Central memory CD4-positive, alpha-beta T cell (primary cell): Measurements from ENCODE around the gene MARCO.
"Not testable (repeated sequence)": the region's sequence is repeated elsewhere in the genome, so short reads cannot be mapped to it uniquely, and the experiment has no call there.

Source experiments
- DNase-seq: peaks from one replicate; pipeline ENCODE4 v3.0.0; 2022

MARCO gene

DNA sequence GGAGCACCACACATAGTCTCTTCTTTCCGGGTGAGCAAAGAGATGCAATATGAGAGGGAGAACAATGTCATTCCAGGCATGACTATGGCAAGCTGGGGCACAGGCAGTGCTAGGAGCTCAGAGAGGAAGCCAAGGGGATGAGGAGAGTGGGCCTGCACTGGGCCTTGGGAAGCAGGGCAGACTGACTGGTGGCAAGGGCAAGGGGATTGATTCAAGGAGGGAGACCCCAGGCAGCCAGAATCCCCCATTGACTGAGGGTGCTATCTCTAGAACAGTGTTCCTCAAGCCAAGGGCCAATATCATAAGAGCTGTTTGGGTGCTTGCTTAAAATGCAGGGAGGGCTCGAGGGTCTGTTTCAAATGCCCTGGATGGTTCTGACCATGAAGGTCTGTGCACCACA is 36.1 kb downstream of the MARCO start:
- no peak for DNase-seq

DNA sequence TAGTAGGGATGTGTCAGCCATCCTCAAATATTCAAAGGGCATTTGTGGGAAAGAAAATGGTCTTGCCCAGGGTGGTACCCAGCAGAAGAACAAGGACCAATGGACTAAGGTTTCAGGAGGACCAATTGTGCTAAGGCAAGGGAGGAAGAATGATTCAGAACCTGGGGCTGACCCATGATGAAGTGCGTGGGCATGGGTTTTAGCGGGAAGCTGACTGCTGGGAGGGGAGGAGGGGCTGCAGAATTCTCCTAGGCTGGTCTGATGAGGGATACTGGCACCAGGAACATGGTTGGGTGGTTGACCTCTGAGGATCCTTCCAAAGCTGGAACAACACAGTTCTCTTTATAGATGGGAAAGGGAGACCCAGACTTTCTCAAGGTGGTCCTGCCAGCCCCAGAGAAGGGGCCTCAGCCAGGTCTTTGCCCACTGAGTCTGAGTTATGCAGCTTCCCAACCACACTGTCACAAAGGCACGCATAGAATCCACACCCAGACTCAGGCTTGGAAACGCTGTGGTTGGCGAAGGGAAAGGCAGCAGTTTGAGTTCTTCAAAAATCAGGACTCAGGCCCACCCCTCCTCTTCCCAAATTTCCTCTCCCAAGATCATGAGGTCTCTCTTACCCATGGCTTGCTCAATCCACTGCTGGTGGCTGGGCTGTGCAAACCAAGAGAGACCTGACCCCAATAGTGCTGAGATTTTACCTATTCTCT is 37.3 kb downstream of the MARCO start:
- DNase-seq: no peak

DNA sequence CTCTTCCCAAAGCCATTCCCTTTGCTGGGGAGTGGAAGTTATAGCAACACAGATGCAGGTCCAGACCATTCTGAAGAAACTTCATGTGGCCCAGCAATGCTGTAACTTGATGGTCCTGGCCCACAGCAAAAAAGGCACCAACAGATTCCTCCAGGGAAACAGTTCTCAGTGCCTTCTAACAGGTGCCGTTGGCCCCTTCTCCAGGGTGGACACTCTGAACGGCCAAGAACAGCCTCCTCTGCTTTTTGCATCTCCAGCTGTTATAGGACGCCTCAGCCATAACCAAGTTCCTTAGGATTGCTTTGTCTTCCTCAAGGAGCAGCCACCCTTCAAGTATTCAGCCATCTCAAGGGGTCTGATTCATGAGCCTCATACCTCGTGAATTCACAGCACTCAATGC is 38.0 kb downstream of the MARCO start:
- no peak for DNase-seq

DNA sequence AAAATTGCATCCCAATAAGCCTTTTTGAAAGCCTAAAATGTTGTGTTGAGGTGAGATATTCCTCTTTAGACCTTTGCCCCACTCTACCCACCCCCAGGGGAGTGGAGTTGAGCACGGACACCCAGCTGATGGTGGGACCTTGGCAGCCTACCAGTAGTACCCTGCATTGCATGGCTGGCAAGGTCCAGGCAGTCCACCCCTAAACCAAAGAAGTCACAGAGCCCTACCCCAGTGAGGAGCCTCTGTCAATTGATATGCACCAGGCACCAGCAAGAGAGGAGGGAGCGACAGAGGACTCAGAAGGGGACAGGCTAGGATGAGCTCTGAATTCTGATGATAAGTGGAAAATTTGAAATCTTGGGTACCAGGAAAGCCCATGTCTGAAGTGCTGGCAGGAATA is 38.6 kb downstream of the MARCO start:
- DNase-seq: no peak

DNA sequence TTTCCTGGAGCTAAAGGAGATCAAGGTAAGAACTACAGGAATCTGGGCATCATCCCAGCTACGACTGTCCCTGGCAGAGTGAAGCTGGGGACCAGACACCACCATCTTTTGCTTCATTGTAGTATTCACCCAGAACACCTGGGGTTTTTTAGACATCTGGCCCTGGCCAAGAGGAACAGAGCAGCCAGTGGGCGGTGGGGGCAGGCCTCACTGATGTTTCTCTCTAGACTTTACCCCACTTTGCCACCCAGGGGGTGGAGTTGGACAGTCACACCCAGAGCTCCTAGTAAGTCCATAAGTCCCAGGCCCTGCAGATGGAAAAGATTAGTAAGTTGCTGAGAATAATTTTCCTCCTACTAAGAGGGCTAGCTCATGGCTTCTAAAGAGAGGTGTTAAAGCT is 39.6 kb downstream of the MARCO start:
- DNase-seq: no peak

DNA sequence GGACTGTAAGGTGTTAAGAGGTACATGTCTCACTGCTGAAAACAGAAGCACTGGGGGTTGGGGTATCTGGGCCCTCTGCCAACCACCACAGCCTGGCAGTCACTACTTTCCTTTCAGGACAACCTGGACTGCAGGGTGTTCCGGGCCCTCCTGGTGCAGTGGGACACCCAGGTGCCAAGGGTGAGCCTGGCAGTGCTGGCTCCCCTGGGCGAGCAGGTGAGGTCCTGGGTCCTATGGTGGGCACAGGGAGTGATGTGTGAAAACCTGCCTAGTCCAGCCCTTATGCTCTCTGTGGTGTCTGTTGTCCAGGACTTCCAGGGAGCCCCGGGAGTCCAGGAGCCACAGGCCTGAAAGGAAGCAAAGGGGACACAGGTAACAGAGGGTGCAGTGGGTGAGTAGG is 40.0 kb downstream of the MARCO start:
- no peak for DNase-seq

DNA sequence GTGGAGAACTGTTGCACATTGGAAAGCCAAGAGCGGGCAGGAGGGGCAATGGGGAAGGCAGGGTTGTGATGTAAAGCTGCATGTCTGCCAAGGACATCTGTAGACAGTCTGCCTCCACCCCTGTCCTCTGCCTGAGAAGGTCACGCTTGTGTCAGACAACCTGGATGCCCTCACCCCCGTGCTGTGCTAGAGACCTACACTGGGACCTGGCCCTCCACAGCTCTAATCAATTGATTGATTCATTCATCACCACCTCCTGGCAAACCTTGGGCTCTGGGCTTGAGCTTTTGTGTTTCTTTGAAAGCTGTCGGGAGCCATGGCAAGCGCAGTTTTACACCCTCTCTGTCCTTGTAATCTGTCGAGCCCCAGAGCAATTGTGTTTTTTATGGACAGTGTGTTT is 41.1 kb downstream of the MARCO start:
- no peak for DNase-seq

DNA sequence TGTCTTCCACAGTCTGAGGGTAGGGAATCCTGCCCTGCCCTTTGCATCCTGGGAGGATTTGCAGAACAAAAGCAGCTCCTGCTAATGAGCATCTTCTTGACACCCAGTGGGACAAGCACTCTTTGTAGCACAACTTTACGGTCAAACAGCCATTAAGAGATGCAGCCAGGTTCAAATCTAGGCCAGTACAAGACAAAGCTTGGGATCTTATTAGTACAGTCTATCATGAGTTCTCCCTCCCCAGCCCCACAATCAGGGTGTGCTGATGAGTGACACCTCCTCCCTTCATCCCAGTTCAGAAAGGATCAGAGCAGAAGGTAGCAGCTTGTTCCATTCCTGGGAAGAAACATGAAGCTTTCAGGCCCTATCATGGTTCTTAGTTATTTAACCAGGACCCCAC is 41.9 kb downstream of the MARCO start:
- no peak for DNase-seq

DNA sequence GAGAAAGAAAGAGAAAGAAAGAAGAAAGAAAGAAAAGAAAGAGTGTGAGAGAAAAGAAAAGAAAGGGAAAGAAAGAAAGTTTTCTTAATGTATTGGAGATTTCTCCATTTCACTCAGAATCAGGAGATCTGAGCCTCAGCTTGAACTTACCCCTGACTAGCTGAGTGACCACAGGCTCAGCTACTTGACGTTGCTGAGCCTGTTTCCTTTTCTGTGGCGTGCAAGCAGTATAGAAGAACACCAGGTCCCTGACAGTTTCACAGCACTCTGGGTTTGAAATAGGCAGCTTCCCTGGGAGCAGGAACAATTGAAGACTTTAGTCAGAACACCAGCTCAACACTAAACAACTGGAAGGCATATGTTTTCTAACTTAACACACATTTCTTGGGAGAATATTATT is 44.7 kb downstream of the MARCO start:
- no peak for DNase-seq

DNA sequence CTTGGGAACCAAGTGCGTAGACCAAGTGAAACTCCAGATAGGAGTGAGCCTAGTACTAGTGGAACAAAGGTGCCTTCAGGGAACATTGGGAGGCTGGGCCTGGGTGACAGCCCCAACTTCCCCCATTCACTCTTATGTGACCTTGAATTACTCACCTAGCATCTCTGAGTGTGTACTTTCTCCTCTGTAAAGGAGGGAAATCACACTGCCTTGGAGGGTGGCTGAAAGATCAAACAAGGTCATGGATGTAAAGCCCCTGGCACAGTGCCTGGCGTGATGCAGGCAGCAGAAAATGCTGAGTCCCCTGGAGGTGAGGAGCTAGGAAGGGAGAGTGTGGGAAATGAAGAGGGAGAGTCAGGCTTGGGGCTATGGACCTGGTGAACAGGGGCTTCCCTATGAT is 45.9 kb downstream of the MARCO start:
- DNase-seq: no peak

DNA sequence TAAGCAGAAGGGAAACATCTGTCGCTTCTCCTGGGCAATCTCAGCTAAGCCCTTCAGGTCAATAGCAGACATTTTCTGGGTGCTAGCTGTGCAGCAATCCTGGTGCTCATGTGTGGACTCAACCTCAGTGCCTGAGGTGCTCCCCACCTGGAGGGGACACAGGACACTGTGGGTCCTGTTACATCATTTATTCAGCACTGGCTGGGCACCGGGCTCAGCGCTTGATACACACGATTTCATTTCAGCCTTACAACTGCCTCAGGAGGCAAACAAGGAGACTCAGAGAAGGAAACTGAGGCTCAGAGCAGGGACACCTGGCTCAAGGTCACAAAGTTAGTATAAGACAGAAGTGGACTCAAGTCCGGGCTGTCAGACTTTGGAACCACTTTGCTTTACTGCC is 46.7 kb downstream of the MARCO start:
- no peak for DNase-seq

DNA sequence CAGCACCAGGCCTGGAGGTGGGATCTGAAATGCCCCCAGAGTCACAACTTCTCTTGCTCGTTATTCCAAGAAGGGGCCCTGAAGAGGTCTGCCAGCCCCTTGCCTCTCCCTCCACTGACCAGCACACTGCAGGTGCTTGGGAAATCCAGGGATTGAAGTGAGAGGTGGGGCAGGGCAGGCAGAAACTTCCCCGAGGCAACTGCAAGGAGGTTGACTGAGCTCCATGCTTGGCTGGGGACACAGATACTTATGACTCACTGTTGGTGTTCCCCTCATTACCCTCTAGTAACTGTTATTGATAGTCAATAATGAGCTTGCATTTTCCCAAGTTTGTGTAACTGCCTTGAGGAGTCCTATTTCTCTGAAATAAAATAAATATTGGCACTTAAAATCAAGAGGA is 47.5 kb downstream of the MARCO start:
- DNase-seq: no peak

DNA sequence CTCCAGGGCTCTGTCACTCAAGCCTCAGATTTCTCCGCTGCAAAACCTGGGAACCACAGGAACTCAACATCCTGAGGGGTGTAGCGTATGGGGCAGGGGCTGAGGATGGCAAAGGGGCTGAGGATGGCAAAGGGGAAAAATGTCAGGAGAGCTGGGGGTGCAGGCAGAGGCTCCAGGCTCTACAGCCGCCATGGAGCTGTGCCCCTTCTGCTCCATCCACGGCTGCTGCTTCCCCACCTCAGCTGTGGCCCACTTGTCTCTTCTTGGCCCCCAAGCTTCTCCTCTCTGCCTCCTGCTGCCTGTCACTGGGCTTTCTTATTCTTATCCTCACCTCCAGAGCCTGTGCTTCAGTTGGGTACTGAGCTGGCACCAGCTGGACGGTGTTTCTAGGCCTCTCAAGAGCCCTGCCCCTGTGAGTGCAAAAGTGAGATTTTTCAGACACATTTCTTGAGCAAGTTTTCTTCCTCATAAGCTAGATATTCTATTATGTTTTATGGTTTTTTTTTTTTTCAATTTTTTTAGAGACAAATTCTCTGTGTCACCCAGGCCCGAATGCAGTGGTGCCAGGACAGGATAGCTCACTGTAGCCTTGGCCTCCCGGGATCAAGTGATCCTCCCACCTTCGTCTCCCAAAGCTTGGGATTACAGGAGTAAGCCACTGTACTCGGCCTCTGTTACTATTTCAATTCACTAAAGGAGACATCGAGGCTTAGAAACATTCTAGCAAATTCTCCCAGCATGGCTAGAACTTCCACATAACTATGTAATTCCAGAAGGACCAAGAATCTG is 49.0 kb downstream of the MARCO start:
- no peak for DNase-seq

DNA sequence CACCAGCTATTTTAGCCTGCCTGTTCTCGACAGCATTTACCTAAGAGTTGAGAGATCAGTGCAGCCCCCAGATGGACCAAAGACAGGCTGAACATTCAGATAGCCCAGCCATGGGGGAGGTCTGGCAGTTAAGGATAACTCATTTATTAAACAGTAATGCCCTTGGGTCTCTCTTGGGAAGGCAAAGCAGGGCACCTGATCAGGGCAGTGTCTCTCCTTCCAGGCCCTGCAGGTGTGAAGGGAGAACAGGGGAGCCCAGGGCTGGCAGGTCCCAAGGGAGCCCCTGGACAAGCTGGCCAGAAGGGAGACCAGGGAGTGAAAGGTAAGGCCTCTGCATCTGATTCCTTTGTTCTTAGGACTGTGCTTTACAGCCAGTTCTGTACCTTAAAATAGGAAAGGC is 49.6 kb downstream of the MARCO start:
- DNase-seq: no peak

DNA sequence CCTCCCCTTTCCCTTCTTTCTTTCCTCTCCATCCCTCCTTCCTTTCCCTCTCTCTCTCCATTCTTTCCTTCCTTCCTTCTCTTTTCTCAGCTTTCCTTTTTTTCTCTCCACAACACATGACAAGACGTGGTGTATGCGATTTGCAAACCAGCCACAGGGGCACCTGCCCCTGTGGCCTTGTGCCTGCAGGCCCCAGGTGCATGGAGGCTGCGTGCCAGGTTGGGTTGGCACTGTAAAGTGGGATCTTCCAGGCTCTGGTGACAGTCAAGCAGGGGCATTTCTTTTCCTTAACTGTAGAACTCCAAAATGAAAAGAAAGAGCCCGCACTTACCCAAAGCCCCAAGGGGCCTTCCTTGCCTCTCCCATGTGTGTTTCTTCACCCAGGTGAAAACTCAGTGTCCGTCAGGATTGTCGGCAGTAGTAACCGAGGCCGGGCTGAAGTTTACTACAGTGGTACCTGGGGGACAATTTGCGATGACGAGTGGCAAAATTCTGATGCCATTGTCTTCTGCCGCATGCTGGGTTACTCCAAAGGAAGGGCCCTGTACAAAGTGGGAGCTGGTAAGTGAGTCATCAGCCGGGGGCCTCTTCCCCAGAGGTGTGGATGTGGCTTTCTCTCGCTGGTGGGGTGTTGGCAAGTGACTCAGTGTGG is 50.9 kb downstream of the MARCO start:
- DNase-seq: no peak

DNA sequence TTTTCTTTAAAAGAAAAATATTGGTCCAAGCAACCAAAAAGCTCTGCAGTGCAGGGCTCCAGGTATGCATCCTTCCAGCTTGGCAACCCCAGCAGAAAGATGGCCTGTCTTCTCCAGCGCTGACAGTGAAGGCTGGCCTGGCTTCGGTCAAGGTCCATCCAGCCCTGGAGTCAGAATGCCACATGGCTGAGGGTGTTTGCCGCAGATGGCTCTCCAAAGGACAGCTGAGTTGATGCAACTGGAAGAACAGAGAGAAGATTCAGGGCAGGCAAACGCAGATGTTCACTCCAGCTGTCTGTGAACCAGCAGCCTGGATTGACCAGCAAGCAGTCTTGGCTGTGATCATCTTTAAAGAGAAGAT is 51.4 kb downstream of the MARCO start:
- no peak for DNase-seq

DNA sequence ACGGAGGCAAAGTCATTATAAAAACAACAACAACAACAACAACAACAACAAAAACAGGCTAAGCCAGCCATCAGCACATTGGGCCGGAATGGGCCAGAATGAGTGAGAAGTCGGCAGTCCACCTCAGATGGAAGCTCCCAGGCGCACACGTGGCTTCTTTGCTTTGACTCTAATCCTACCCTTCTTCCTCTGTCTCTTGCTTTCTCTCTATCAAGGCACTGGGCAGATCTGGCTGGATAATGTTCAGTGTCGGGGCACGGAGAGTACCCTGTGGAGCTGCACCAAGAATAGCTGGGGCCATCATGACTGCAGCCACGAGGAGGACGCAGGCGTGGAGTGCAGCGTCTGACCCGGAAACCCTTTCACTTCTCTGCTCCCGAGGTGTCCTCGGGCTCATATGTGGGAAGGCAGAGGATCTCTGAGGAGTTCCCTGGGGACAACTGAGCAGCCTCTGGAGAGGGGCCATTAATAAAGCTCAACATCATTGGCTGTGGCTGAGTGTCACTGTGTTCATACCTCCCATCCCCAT is 52.2 kb downstream of the MARCO start:
- no peak for DNase-seq

DNA sequence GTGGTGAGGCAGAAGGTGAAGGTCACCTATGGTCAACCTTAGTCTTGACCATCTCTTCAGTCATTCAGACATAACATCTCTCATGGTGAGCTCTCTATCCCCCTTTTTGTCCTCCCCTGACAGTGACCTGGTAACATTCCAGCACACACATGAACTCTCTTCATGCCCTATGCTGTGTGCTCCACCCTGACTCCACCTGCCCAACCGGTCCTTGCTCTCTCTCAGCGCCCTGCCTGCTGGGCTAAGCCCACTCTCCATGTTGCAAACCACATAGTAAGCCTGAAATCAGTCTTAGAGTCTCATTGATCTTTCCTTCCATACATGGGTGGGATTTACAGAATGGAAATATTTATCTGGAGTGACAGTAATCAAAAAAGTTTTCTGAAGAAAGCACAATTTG is 52.8 kb downstream of the MARCO start:
- no peak for DNase-seq

DNA sequence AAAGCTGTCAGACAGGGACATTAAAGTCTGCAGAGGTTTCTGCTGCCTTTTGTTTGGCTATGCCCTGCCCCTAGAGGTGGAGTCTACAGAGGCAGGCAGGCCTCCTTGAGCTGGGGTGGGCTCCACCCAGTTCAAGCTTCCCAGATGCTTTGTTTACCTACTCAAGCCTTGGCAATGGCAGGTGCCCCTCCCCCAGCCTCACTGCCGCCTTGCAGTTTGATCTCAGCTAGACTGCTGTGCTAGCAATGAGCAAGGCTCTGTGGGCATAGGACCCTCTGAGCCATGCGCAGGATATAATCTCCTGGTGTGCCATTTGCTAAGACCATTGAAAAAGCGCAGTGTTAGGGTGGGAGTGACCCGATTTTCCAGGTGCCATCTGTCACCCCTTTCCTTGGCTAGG is 61.9 kb downstream of the MARCO start:
- not testable (repeated sequence) for DNase-seq

DNA sequence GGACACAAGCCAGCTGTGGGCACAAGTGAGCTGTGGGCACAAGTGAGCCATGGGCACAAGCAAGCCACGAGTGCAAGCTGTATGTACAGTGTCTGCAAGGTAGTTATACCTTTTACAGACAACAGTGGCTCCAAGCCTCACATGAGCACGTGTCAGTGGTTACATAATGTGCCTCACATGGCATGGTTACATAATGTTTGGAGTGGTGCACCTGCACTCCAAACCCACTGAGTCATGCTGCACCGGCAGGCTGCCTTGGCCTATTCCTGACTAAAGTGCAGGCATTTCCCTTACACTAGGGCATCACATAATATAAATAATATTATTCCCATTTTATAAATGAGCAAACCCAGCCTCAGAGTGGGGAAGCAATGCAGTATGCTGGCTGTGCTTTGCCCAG is 62.6 kb downstream of the MARCO start:
- DNase-seq: no peak

DNA sequence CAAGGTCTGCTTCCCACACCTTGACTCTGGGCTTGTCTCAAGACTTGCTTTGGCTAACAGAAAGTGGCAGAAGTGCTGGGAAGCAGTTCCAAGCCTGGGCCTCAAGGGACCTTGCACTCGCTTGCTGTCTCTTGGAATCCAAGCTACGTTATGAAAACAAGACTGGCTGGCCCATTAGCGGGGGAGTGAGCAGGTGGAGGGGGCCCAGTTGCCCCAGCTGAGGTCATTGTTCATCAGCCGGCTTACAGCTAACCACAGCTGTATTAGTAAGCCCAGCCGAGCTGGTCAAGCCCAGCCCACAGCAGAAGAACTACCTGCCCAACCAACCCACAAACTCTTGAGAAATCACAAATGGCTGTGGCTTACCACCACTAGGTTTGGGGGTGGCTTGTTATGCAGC is 63.1 kb downstream of the MARCO start:
- DNase-seq: no peak

DNA sequence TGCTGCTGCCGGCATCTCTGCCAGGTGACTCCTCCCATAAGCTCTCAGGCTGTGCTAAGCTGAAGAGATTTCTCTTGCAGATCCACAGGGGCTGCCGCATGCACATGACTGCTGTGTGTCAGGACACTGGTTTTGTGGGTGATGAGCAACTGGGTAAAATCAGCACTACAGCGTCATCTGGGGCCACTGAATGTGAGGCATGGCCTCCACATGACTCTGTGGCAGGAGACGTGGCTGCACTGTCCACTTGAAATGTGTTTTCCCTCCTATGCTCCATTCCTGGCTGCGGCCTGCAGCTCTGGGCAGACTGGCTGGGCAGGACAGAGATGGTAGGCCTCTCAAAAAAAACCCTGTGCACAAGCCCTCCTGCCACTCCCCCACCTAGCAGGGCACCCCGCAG is 63.6 kb downstream of the MARCO start:
- DNase-seq: no peak

DNA sequence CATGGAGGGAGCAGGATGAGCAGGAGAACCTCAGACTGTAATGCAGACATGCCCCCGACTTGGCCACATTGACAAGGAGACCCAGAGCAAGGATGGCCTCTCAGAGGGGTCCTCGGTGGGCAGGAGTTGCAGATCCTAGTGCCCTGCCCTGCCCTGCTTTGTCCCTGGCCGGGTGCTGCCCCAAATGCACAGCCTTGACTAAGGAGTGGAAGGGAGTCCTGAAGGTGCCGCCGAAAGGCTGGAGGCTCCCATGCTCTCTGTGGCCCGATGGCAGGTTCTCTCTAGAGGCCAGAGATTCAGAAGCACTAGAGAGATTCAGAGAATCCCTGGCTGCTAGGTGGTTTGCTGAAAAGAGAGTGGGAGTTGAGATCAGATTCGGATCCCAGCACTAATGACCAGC is 64.4 kb downstream of the MARCO start:
- DNase-seq: no peak

DNA sequence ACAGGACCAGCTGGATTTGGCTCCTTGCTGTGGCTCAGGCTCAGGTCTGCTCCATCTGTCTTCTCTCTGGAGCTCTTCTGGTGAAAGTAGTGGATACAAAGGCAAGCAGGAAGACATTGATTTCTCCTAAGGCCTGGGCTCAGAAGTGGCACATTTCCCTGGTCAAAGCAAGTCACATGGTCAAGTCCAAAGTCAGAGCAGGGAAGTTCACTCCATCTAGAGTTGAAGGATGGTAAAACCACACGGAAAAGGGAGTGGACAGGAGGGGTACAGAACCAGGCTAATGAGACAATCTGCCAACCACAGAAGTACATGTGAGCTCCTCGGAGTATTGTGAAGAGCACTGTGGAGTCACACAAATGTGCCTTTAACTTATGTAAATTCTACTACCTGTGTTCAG is 66.1 kb downstream of the MARCO start:
- DNase-seq: no peak
